ENCODE results near the gene NLRP6.
"Not testable (repeated sequence)": the region's sequence is repeated elsewhere in the genome, so short reads cannot be mapped to it uniquely, and the experiment has no call there.

Gene NLRP6

GRCh38 chr11:278001-278951 lies at the start of gene NLRP6:
Gene NLRP6 (plus strand): TSS chr11:278407. CDS start chr11:278570, 163 bp downstream.
- FAIRE-seq = no peak
- DNase-seq (ENCODE audit: low spot score) = no peak

- DNase-seq (ENCODE audit: low spot score) (no peak), FAIRE-seq (no peak)
Measured at GRCh38 chr11:230431-230830, 47.8 kb upstream of the NLRP6 start.

- FAIRE-seq = no peak
- no peak for DNase-seq (ENCODE audit: low spot score)
Measured at GRCh38 chr11:232783-233565, 45.2 kb upstream of the NLRP6 start.

GRCh38 chr11:235180-235579 lies 43.0 kb upstream of the NLRP6 start:
- DNase-seq (ENCODE audit: low spot score) = no peak
- no peak for FAIRE-seq

GRCh38 chr11:235609-235996 lies 42.6 kb upstream of the NLRP6 start:
- DNase-seq (ENCODE audit: low spot score) (no peak), FAIRE-seq (no peak)

GRCh38 chr11:235997-236773 lies 42.0 kb upstream of the NLRP6 start, which contains the start of gene SIRT3:
Gene SIRT3 (minus strand): TSS chr11:236342. CDS start chr11:236328, 14 bp downstream.
- DNase-seq (ENCODE audit: low spot score) = peak; percentile 90
- FAIRE-seq = no peak

GRCh38 chr11:236774-237767 lies 41.1 kb upstream of the NLRP6 start, which contains the start of gene PSMD13:
Gene PSMD13 (plus strand): TSS chr11:236976. CDS start chr11:237050, 74 bp downstream.
- DNase-seq (ENCODE audit: low spot score) (peak; percentile 86), FAIRE-seq (no peak)

- not testable (repeated sequence) for FAIRE-seq; DNase-seq (ENCODE audit: low spot score)
Measured at GRCh38 chr11:238346-238745, 39.9 kb upstream of the NLRP6 start.

GRCh38 chr11:240315-240714 lies 37.9 kb upstream of the NLRP6 start:
- no peak for FAIRE-seq

GRCh38 chr11:241634-242033 lies 36.6 kb upstream of the NLRP6 start:
- DNase-seq (ENCODE audit: low spot score) = no peak

More at GRCh38 chr11:240315-240714, 37.9 kb upstream of the NLRP6 start:
- no peak for DNase-seq (ENCODE audit: low spot score)

GRCh38 chr11:244376-244775 lies 33.8 kb upstream of the NLRP6 start:
- FAIRE-seq (no peak), DNase-seq (ENCODE audit: low spot score) (no peak)

More at GRCh38 chr11:241634-242033, 36.6 kb upstream of the NLRP6 start:
- FAIRE-seq = no peak

GRCh38 chr11:249062-249461 lies 29.1 kb upstream of the NLRP6 start:
- FAIRE-seq (no peak), DNase-seq (ENCODE audit: low spot score) (no peak)

- FAIRE-seq (no peak), DNase-seq (ENCODE audit: low spot score) (no peak)
Measured at GRCh38 chr11:250274-250673, 27.9 kb upstream of the NLRP6 start.

- no peak for FAIRE-seq
- DNase-seq (ENCODE audit: low spot score) = peak; percentile 20
Measured at GRCh38 chr11:250740-251299, 27.4 kb upstream of the NLRP6 start.

- FAIRE-seq (no peak), DNase-seq (ENCODE audit: low spot score) (no peak)
Measured at GRCh38 chr11:251550-251949, 26.7 kb upstream of the NLRP6 start.

- FAIRE-seq (no peak), DNase-seq (ENCODE audit: low spot score) (no peak)
Measured at GRCh38 chr11:252666-253065, 25.5 kb upstream of the NLRP6 start.

GRCh38 chr11:253160-253885 lies 24.9 kb upstream of the NLRP6 start:
- no peak for FAIRE-seq

GRCh38 chr11:253886-254270 lies 24.3 kb upstream of the NLRP6 start:
- DNase-seq (ENCODE audit: low spot score) (no peak), FAIRE-seq (no peak)

More at GRCh38 chr11:253160-253885, 24.9 kb upstream of the NLRP6 start:
- DNase-seq (ENCODE audit: low spot score) = no peak

GRCh38 chr11:255176-255575 lies 23.0 kb upstream of the NLRP6 start:
- DNase-seq (ENCODE audit: low spot score) = no peak
- no peak for FAIRE-seq

Measured in urothelium cell line (cell line).